ENCODE data around the gene UBE3D.
"Not testable (repeated sequence)": the region's sequence is repeated elsewhere in the genome, so short reads cannot be mapped to it uniquely, and the experiment has no call there.

Gene UBE3D

DNA sequence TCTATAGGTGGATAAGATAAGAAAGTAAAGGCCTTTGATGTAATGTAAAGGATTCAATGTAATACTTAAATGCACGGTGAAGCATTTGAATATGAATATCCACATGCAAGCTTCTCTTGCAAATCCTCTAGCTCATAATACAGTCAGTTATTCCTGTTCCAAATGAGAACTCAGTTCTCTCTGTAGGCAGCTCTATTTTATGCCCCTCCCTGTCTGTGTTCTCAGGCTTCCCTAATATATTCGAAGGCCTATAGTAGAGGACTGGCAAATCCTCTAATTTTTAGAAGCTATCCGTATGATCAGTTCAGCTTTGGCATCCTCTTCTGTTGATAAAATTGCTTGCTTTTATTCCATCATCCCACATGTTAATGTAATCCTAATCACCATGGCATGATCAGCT is 200.2 kb downstream of the UBE3D start:
- no peak for DNase-seq

- no peak for DNase-seq
Observed at GRCh38 chr6:82863781-82864180, 201.9 kb downstream of the UBE3D start.

GRCh38 chr6:82862543-82862942 is 203.1 kb downstream of the UBE3D start:
- DNase-seq, result no peak

- no peak for DNase-seq
Observed at GRCh38 chr6:82861121-82861520, 204.5 kb downstream of the UBE3D start.

DNA sequence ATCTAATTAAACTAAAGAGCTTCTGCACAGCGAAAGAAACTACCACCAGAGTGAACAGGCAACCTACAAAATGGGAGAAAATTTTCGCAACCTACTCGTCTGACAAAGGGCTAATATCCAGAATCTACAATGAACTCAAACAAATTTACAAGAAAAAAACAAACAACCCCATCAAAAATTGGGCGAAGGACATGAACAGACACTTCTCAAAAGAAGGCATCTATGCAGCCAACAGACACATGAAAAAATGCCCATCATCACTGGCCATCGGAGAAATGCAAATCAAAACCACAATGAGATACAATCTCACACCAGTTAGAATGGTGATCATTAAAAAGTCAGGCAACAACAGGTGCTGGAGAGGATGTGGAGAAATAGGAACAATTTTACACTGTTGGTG is 209.6 kb downstream of the UBE3D start:
- DNase-seq, result not testable (repeated sequence)

- not testable (repeated sequence) for DNase-seq
Observed at GRCh38 chr6:82852904-82853303, 212.7 kb downstream of the UBE3D start.

DNA sequence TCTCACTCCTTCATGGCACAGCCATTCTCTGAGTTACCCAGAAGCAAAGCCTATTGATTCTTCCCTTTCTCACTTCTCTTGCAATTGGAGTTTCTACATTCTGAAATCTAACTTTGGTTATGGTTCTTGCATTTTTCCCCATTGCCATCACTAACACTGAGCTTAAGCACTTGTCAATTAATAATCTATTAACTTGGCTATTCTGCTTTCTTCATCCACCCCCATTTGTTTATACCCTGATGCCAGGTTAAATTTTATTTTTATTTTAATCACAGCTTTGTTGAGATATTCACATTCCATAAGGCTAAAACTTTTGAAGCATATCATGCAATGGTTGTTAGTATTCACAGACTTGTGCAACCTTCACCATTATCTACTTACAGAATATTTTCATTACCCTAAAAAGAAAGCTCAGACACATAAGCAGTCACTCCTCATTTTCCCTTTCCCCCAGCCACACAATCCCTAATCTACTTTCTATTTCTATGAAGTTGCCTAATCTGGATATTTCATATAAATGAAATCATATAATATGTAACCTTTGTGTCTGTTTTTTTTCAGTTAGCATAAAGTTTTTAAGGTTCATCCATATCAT is 222.3 kb downstream of the UBE3D start:
- no peak for DNase-seq

- DNase-seq, result no peak
Observed at GRCh38 chr6:82842721-82843120, 222.9 kb downstream of the UBE3D start.
